NT2/D1 (cell line): Measurements from ENCODE around the gene OR6K6.

Source experiments
- SUZ12 ChIP-seq: IDR thresholded peaks from 2 replicates; pipeline ENCODE4 v1.6.1; 2011; ENCODE audit not compliant: insufficient read length, insufficient read depth; ENCODE audit errors: extremely low read depth
- YY1 ChIP-seq: IDR thresholded peaks from 2 replicates; pipeline ENCODE4 v1.6.1; 2011; ENCODE audit not compliant: insufficient read length, insufficient read depth
- ZNF274 ChIP-seq: IDR thresholded peaks from 2 replicates; pipeline ENCODE4 v1.6.1; 2011; ENCODE audit warnings: mild to moderate bottlenecking, low read depth, low read length

GRCh38 chr1:158728510-158729225 lies 25.9 kb upstream of the OR6K6 start:
- no peak for TF ChIP-seq ZNF274
- TF ChIP-seq SUZ12, result no peak
- no peak for TF ChIP-seq YY1
